GM12865 (cell line): ENCODE data around the gene LRCH3.

Experiments
- DNase-seq: peaks from one replicate; pipeline ENCODE4 v3.0.0; 2010; ENCODE audit warnings: low read depth
- H3K4me3 ChIP-seq: 2 replicates; pipeline ENCODE4 v1.5.1; 2011; ENCODE audit warnings: mild to moderate bottlenecking, low read depth, low read length, control low read depth
- CTCF ChIP-seq: IDR thresholded peaks from 2 replicates; pipeline ENCODE4 v1.5.1; 2011; ENCODE audit warnings: low read length, control low read depth, low read depth, inconsistent platforms; ENCODE audit not compliant: insufficient read depth; ENCODE audit errors: missing control alignments

LRCH3 gene

GRCh38 chr3:197889204-197889930, 98.3 kb downstream of the LRCH3 start:
- no peak for DNase-seq
- TF ChIP-seq CTCF, result no peak
- H3K4me3 ChIP-seq, result no peak overlapping the region

GRCh38 chr3:197890693-197891092, 99.6 kb downstream of the LRCH3 start:
- TF ChIP-seq CTCF, result no peak
- no peak overlapping the region for H3K4me3 ChIP-seq
- DNase-seq, result no peak

- TF ChIP-seq CTCF, result no peak
- DNase-seq, result no peak
- no peak overlapping the region for H3K4me3 ChIP-seq
These were observed 101.1 kb downstream of the LRCH3 start for GRCh38 chr3:197892162-197892561.

- H3K4me3 ChIP-seq, result no peak overlapping the region
- no peak for DNase-seq
- no peak for TF ChIP-seq CTCF
These were observed 105.4 kb downstream of the LRCH3 start for GRCh38 chr3:197896421-197896820.

GRCh38 chr3:197899833-197900478, 108.9 kb downstream of the LRCH3 start:
- TF ChIP-seq CTCF, result no peak
- H3K4me3 ChIP-seq, result no peak overlapping the region
- DNase-seq, result no peak

- TF ChIP-seq CTCF, result no peak
- no peak for DNase-seq
These were observed 110.6 kb downstream of the LRCH3 start for GRCh38 chr3:197901626-197902025.

More at GRCh38 chr3:197901626-197902025, 110.6 kb downstream of the LRCH3 start:
- H3K4me3 ChIP-seq, result no peak overlapping the region
